Kidney (tissue), 14 donors: ENCODE data around the gene BRD3OS. TPM values are rescaled to one million over a fixed set of nuclear protein-coding genes. Genes with fewer than 3 reads are reported as not detected.

Experiments used
- DNase-seq, 5 donors: peaks; one replicate each; pipeline ENCODE4 v3.0.0-alpha.2; 2013 to 2020
- FAIRE-seq: peaks from 2 replicates; lab custom pipeline; 2012; peaks lifted over from hg19 to GRCh38; lab: Jason Lieb, UNC
- H3K27ac ChIP-seq, 2 donors: one replicate each; pipeline ENCODE4 v1.7.0; 2013; ENCODE audit warnings: low read depth in 2 of 2, low read length in 2 of 2, inconsistent platforms in 1 of 2
- H3K27me3 ChIP-seq: one replicate; pipeline ENCODE4 v1.7.1; 2013; ENCODE audit warnings: low read length, inconsistent platforms; ENCODE audit not compliant: control insufficient read depth, insufficient read depth
- H3K36me3 ChIP-seq, 3 donors: one replicate each; pipeline versions ENCODE4 v1.7.0 to v1.7.1; 2013; ENCODE audit warnings: low read length in 3 of 3, control low read depth in 1 of 3, inconsistent platforms in 1 of 3; ENCODE audit not compliant: insufficient read depth in 3 of 3, control insufficient read depth in 2 of 3
- H3K4me1 ChIP-seq, 3 donors: one replicate each; pipeline versions ENCODE4 v1.7.0 to v1.7.1; 2013; ENCODE audit warnings: low read length in 3 of 3, inconsistent platforms in 1 of 3, low read depth in 1 of 3; ENCODE audit not compliant: control insufficient read depth in 2 of 3, insufficient read depth in 2 of 3
- H3K4me3 ChIP-seq, 3 donors: one replicate each; pipeline versions ENCODE4 v1.7.0 to v1.8.1; 2013; ENCODE audit warnings: low read length in 3 of 3, control low read depth in 1 of 3, inconsistent platforms in 1 of 3
- H3K9ac ChIP-seq, 3 donors: one replicate each; pipeline versions ENCODE4 v1.7.0 to v1.7.1; 2013; ENCODE audit warnings: low read length in 3 of 3, control low read depth in 1 of 3, inconsistent platforms in 1 of 3
- H3K9me3 ChIP-seq, 3 donors: one replicate each; pipeline versions ENCODE4 v1.7.0 to v1.7.1; 2013; ENCODE audit warnings: low read length in 3 of 3, control low read depth in 1 of 3, inconsistent platforms in 1 of 3; ENCODE audit not compliant: control insufficient read depth in 2 of 3, insufficient read depth in 1 of 3
- CTCF ChIP-seq: IDR thresholded peaks from 3 replicates; pipeline ENCODE4 v1.5.1; 2012; ENCODE audit warnings: mild to moderate bottlenecking, moderate library complexity, borderline replicate concordance; ENCODE audit not compliant: insufficient read depth; ENCODE audit errors: extremely low read depth
- intact Hi-C: fragments of 100-400 bp; cut with DNase I; formaldehyde crosslinking; loops from one replicate; pipeline ENCODE4 v1.11.1; 2022
- polyA plus RNA-seq: library from polyadenylated mRNA; stranded (reverse); fragments of 350-450 nt; fragmentation: Illumina TruSeq; extraction: RNeasy Lipid Tissue Mini Kit (QIAGEN cat#74804); gene quantifications from one replicate; pipeline ENCODE4 v1.2.3, GENCODE V29; 2014; ENCODE audit warnings: low read depth, low replicate concordance; ENCODE audit not compliant: insufficient read depth
- total RNA-seq: library from RNA; stranded (reverse); fragmentation: NEBNext Ultra II Directional; extraction: Animal tissue kit (Norgen Biotek cat#: 25700); gene quantifications from one replicate; pipeline ENCODE4 v1.2.1, GENCODE V29; 2021
- donor health status: control.
- donor health status: control.
- donor health status: control.
- donor health status: control.
- donor health status: control.
- donor health status: DM: yes; HTN: yes; CAD: no.
- donor health status: Normal renal cell carcinoma (clear cell type).

BRD3OS gene
- total and polyA plus RNA-seq, 2 donors from 2014 or later = 16.5 to 24.4 TPM

DNA sequence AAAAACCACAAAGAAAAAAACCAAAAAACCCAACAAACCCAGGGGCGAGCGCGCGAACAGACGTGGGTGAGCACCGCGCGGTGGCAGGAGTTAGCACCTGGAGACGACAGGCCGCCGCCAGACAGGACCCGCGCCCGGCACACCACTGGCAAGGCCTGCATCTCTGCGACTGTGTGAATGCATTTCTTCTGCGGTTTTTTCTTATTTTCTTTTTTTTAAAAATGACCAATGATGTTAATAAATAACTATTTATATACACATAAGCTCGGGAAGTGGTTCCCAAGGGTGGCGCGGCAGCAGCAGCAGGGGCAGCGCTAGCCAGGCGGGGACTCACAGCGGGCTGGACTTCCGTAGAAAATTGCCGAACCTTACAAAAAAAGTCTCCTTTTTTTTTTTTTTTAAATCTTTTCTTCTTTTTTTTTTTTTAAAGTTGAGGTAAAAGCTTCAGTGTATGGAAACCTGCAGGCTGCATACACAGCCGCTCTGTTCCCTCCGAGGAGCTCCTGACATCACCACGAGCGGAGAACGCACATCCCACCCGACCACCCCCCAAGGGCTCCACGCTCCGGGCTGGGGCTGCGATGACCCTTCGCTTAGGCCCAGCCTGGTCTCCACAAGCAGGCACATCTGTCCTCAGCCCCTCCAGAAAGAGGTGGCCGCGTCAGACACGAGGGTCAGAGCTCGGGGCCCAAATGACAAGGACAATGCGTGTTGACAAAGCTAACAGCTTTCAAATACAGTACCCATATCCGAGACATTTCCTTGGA, 7.4 kb downstream of the BRD3OS start:
- Histone ChIP-seq H3K9ac (no peak overlapping the region), H3K27ac (no peak overlapping the region), H3K4me1 (no peaks in the 10 kb centered on the region), H3K36me3 (peaks cover 3 to 30% (median 20%) of the 10 kb centered on the region in 3 donors), H3K27me3 (no peaks in the 10 kb centered on the region), H3K9me3 (no peaks in the 10 kb centered on the region), H3K4me3 (no peak overlapping the region)
- intact Hi-C loops = no loop called here
- DNase-seq = peak in 1 of 5 donors; percentile 70
- TF ChIP-seq CTCF = no peak
- no peak for FAIRE-seq

DNA sequence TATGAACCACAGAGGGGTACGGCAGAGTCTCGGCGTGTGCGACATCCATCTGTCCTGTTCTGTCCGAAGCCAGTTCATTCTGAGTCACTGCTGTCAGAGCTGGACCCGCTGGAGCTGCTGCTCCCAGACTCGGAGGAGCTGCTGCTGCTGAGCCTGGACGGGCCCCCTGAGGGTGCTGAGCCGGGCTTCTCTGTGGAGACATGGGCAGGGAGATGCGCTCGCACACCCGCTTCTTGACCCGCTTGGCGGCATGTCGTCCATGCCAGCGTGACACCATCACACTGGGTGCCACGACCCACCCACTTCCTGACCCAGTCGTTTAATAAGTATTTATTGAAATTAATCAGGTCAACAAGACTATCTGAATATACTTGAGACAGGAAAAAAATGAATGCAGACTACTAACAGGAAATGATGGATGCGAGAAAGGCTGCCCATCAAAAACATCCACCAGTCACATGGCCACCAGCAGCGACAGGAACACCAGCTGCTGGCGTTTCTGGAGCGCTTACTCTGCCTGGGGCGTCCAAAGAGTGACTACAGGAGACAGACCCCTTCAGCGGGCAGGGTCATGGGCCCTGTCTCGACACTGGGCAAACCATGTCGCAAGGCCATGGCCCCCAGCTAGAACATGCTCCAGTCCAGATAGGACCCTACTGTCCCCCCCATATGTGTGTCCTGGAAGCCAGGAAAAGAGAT, 8.4 kb downstream of the BRD3OS start:
- no peak overlapping the region for H3K4me3 ChIP-seq
- TF ChIP-seq CTCF = no peak
- DNase-seq = no peak
- peaks cover 3 to 36% (median 20%) of the 10 kb centered on the region in 3 donors for H3K36me3 ChIP-seq
- intact Hi-C loops = no loop called here
- H3K27ac ChIP-seq = no peak overlapping the region
- FAIRE-seq = no peak
- H3K9me3 ChIP-seq = no peaks in the 10 kb centered on the region
- H3K4me1 ChIP-seq = no peaks in the 10 kb centered on the region
- no peaks in the 10 kb centered on the region for H3K27me3 ChIP-seq
- no peak overlapping the region for H3K9ac ChIP-seq

- intact Hi-C loops = no loop called here
- Histone ChIP-seq H3K4me3 (no peak overlapping the region), H3K27ac (no peak overlapping the region), H3K4me1 (no peaks in the 10 kb centered on the region), H3K9ac (no peak overlapping the region), H3K27me3 (no peaks in the 10 kb centered on the region), H3K36me3 (peaks cover 6 to 36% (median 20%) of the 10 kb centered on the region in 3 donors), H3K9me3 (no peaks in the 10 kb centered on the region)
- FAIRE-seq = no peak
- TF ChIP-seq CTCF = no peak
- peak in 1 of 5 donors; percentile 52 for DNase-seq
These were observed 9.1 kb downstream of the BRD3OS start for GRCh38 chr9:134034215-134035040.
